Measurements from ENCODE around the gene GALNT2. TPM values are rescaled to one million over a fixed set of nuclear protein-coding genes. Genes with fewer than 3 reads are reported as not detected.

Gene GALNT2
- total and polyA plus RNA-seq, 2 of the 13 experiments (the other 11 are each of a cell fraction or from before 2014, with no cell fraction given): 39.3 to 39.6 TPM

DNA sequence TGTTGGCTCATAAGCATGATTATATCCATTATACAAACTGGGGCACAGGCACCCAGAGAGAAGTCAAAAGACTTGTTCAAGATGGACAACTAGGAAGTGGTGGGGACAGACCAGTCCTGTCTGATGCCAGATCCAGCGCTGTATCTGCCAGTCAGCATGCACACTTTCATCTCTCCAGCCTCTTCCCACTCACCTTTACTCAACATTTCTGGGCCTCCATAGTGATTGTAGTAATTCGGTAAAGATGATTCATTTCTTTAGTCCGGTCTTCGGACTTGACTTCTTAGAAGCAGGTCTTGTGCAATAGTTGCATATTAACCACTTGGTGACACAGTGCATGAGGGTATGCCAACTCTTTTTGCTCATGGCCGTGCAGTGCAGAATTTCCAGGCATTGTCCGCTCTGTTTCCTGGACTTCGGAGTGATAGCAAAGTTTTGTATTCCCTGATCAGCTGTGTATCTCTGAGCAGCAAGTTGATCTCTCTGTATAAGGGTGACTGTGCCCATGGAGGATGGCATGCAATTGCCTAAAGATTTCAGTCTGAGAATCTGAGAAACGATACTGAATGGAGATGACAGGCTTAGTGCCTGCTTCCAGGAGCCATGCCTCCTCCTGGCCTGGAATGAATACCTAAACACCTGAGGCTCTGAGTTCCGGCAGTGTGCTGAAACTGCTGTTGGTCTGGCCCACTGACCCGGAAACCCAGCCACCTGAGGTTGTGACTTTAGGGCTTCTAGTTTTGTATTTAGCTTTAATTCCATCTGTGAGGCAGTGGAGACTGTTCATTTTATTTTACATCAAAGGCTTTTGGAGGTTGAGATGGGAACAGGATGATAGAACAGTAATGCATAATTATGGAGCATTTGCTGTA is 39.0 kb downstream of the GALNT2 start (continued):
- TF ChIP-seq KLF12 (CRISPR knock-in tag; IDR thresholded peaks at IDR 0.05; ENCODE audit: borderline replicate concordance): no peak
- TF ChIP-seq TSC22D2 (CRISPR knock-in tag; IDR thresholded peaks at IDR 0.05; ENCODE audit: borderline replicate concordance): no peak
- TF ChIP-seq ZSCAN12 (CRISPR knock-in tag; IDR thresholded peaks at IDR 0.05): no peak
- no peak for TF ChIP-seq ZFYVE20 (CRISPR knock-in tag; IDR thresholded peaks at IDR 0.05; ENCODE audit: borderline replicate concordance, low read depth)
- peak; percentile 67 for TF ChIP-seq ZNF788 (CRISPR knock-in tag; IDR thresholded peaks at IDR 0.05; ENCODE audit: borderline replicate concordance)
- no peak for TF ChIP-seq GABPA (IDR thresholded peaks at IDR 0.05; ENCODE audit: low read depth, low read length)
- TF ChIP-seq GABPA (CRISPR knock-in tag; IDR thresholded peaks at IDR 0.05; ENCODE audit: low read depth): peak; percentile 43; the same call in 1 of the 2 replicates
- peak; percentile 51; the same call in 1 of the 2 replicates for TF ChIP-seq ZNF770 (CRISPR knock-in tag; IDR thresholded peaks at IDR 0.05)
- TF ChIP-seq ZNF510 (CRISPR knock-in tag; IDR thresholded peaks at IDR 0.05; ENCODE audit: low read depth): no peak
- TF ChIP-seq MAFG (CRISPR knock-in tag; IDR thresholded peaks at IDR 0.05): no peak
- no peak for TF ChIP-seq SIN3B (IDR thresholded peaks at IDR 0.05; ENCODE audit: low read length)
- TF ChIP-seq, protein P1, sequence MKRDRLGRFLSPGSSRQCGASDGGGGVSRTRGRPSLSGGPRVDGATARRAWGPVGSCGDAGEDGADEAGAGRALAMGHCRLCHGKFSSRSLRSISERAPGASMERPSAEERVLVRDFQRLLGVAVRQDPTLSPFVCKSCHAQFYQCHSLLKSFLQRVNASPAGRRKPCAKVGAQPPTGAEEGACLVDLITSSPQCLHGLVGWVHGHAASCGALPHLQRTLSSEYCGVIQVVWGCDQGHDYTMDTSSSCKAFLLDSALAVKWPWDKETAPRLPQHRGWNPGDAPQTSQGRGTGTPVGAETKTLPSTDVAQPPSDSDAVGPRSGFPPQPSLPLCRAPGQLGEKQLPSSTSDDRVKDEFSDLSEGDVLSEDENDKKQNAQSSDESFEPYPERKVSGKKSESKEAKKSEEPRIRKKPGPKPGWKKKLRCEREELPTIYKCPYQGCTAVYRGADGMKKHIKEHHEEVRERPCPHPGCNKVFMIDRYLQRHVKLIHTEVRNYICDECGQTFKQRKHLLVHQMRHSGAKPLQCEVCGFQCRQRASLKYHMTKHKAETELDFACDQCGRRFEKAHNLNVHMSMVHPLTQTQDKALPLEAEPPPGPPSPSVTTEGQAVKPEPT (CRISPR knock-in tag; IDR thresholded peaks at IDR 0.05; ENCODE audit: low read depth): 0 out of 2 replicates have a peak, but pooled peaks have one; percentile 42
- TF ChIP-seq POGZ (CRISPR knock-in tag; IDR thresholded peaks at IDR 0.05): peak; percentile 76
- no peak for TF ChIP-seq FIP1L1 (IDR thresholded peaks at IDR 0.05; ENCODE audit: borderline replicate concordance, insufficient read depth, low read depth, low read length)
- no peak for TF ChIP-seq MAZ (IDR thresholded peaks at IDR 0.05; ENCODE audit: borderline replicate concordance, low read depth, low read length)
- TF ChIP-seq MAZ (CRISPR knock-in tag; IDR thresholded peaks at IDR 0.05; ENCODE audit: low read depth): no peak
- TF ChIP-seq, protein P2, sequence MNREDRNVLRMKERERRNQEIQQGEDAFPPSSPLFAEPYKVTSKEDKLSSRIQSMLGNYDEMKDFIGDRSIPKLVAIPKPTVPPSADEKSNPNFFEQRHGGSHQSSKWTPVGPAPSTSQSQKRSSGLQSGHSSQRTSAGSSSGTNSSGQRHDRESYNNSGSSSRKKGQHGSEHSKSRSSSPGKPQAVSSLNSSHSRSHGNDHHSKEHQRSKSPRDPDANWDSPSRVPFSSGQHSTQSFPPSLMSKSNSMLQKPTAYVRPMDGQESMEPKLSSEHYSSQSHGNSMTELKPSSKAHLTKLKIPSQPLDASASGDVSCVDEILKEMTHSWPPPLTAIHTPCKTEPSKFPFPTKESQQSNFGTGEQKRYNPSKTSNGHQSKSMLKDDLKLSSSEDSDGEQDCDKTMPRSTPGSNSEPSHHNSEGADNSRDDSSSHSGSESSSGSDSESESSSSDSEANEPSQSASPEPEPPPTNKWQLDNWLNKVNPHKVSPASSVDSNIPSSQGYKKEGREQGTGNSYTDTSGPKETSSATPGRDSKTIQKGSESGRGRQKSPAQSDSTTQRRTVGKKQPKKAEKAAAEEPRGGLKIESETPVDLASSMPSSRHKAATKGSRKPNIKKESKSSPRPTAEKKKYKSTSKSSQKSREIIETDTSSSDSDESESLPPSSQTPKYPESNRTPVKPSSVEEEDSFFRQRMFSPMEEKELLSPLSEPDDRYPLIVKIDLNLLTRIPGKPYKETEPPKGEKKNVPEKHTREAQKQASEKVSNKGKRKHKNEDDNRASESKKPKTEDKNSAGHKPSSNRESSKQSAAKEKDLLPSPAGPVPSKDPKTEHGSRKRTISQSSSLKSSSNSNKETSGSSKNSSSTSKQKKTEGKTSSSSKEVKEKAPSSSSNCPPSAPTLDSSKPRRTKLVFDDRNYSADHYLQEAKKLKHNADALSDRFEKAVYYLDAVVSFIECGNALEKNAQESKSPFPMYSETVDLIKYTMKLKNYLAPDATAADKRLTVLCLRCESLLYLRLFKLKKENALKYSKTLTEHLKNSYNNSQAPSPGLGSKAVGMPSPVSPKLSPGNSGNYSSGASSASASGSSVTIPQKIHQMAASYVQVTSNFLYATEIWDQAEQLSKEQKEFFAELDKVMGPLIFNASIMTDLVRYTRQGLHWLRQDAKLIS (CRISPR knock-in tag; IDR thresholded peaks at IDR 0.05): no peak
- TF ChIP-seq ZNF740 (CRISPR knock-in tag; IDR thresholded peaks at IDR 0.05): no peak
- no peak for TF ChIP-seq HIVEP1 (CRISPR knock-in tag; IDR thresholded peaks at IDR 0.05)
- TF ChIP-seq CREB3 (CRISPR knock-in tag; IDR thresholded peaks at IDR 0.05): no peak

Data from HepG2 (cell line).